SK-N-SH treated with all-trans-retinoic acid at 6 μM for 48 hours (cell line): Measurements from ENCODE around the gene GPATCH2L.

Experiments
- ARNTL ChIP-seq: fragments of 450-650 bp; formaldehyde crosslinking; IDR thresholded peaks from 2 replicates; pipeline ENCODE4 v1.5.0; 2020; ENCODE audit warnings: low read depth, mild to moderate bottlenecking, moderate library complexity, borderline replicate concordance
- ESRRG ChIP-seq: fragments of 250-450 bp; sonication (Bioruptor Pico); IDR thresholded peaks from 2 replicates; pipeline ENCODE4 v1.6.1; 2021; ENCODE audit warnings: mild to moderate bottlenecking
- ISL1 ChIP-seq: fragments of 250-450 bp; sonication (Bioruptor Pico); IDR thresholded peaks from 2 replicates; pipeline ENCODE4 v2.1.2; 2022; ENCODE audit warnings: mild to moderate bottlenecking, moderate library complexity
- OSR1 ChIP-seq: fragments of 250-450 bp; sonication (Bioruptor Pico); IDR thresholded peaks from 2 replicates; pipeline ENCODE4 v1.8.0; 2022; ENCODE audit warnings: moderate library complexity, mild to moderate bottlenecking, inconsistent platforms
- ZFP3 ChIP-seq: fragments of 250-450 bp; sonication (Bioruptor Pico); IDR thresholded peaks from 2 replicates; pipeline ENCODE4 v1.5.0; 2020; ENCODE audit warnings: mild to moderate bottlenecking, moderate library complexity
- ZNF565 ChIP-seq: fragments of 450-650 bp; formaldehyde crosslinking; conservative IDR thresholded peaks from 2 replicates; pipeline ENCODE4 v1.5.0; 2020; ENCODE audit warnings: low read depth, mild to moderate bottlenecking, moderate library complexity
- TF ChIP-seq, protein P1 (sequence below): fragments of 250-450 bp; sonication (Bioruptor Pico); IDR thresholded peaks from 2 replicates; pipeline ENCODE4 v1.8.0; 2020; ENCODE audit warnings: mild to moderate bottlenecking, moderate library complexity, borderline replicate concordance

DNA sequence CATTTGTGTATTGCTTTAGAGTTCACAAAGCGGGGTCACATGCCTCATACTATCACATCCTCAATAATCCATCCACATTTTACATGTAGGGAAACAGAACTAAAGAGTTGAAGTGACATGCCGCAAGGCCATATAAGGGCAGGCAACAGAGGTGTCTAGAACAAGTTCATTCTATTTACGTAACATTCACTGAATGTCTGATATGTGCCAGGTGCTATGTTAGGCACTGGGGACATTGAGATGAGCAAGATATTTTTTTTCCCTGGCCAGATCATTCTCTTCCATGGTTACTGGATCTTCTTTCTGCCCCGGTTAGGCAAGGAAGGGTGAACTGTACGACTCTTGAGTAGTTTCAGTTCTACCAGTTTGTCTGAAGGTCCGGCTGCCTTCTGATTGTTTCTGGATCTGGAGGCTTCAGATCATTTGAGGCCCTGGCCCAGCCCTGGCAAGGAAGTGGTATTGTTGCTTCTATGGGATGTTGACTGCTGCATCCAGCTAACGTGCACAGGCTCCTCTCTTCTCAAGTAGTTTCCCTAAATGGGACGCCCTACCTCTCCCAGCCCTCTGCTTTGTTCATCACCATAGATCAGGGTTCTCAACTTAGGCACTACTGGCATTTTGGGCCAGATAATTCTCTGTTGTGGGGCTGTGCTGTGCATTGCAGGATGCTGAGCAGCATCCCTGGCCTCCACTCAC is 12.1 kb downstream of the GPATCH2L start:
- no peak for TF ChIP-seq ARNTL
- TF ChIP-seq ISL1 (CRISPR knock-in tag) = no peak
- no peak for TF ChIP-seq ESRRG (CRISPR knock-in tag)
- TF ChIP-seq ZFP3 (CRISPR knock-in tag) = no peak
- no peak for TF ChIP-seq OSR1 (CRISPR knock-in tag)
- TF ChIP-seq, protein P1, sequence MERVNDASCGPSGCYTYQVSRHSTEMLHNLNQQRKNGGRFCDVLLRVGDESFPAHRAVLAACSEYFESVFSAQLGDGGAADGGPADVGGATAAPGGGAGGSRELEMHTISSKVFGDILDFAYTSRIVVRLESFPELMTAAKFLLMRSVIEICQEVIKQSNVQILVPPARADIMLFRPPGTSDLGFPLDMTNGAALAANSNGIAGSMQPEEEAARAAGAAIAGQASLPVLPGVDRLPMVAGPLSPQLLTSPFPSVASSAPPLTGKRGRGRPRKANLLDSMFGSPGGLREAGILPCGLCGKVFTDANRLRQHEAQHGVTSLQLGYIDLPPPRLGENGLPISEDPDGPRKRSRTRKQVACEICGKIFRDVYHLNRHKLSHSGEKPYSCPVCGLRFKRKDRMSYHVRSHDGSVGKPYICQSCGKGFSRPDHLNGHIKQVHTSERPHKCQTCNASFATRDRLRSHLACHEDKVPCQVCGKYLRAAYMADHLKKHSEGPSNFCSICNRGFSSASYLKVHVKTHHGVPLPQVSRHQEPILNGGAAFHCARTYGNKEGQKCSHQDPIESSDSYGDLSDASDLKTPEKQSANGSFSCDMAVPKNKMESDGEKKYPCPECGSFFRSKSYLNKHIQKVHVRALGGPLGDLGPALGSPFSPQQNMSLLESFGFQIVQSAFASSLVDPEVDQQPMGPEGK (CRISPR knock-in tag) = no peak
- TF ChIP-seq ZNF565 (CRISPR knock-in tag) = no peak
